Breast epithelium (tissue), 3 donors: ENCODE results near the gene SLC4A2.

Experiments
- CTCF ChIP-seq, 3 donors: fragments of 450-650 bp; IDR thresholded peaks; one replicate each; pipeline ENCODE4 v1.5.1; 2016 to 2017; ENCODE audit warnings: antibody characterized with exemption in 3 of 3, mild to moderate bottlenecking in 3 of 3, moderate library complexity in 3 of 3
- POLR2A ChIP-seq: fragments of 450-650 bp; IDR thresholded peaks from one replicate; pipeline ENCODE4 v1.6.1; 2016; ENCODE audit warnings: antibody characterized with exemption, mild to moderate bottlenecking, moderate library complexity

- no peak for TF ChIP-seq POLR2A
- no peak for TF ChIP-seq CTCF (IDR thresholded peaks at IDR 0.05)
Measured at GRCh38 chr7:151045967-151046366, 13.4 kb upstream of the SLC4A2 start.
